IMR-90 (cell line): Measurements from ENCODE around the gene HLA-E. TPM values are rescaled to one million over a fixed set of nuclear protein-coding genes. Genes with fewer than 3 reads are reported as not detected.

Source experiments
- ATAC-seq: fragments of 200-7000 bp; cut with Tn5 transposase; 2 replicates; pipeline ENCODE4 v1.9.1; 2020; ENCODE audit warnings: low read depth, mild to moderate bottlenecking, moderate library complexity
- BruUV-seq: library from RNA; stranded (reverse); fragments of 400-500 nt; replicated peaks from 2 replicates; lab custom pipeline; 2021; lab: Mats Ljungman, UMichigan
- CTCF ChIA-PET: fragments of 300-600 bp; formaldehyde crosslinking; extraction: SDS; loops from one replicate; lab custom pipeline; 2021; ENCODE audit warnings: antibody characterized with exemption; lab: Yijun Ruan, JAX
- POLR2A ChIA-PET: fragments of 300-600 bp; sonication (Branson Sonifier 250); formaldehyde crosslinking; loops from one replicate; lab custom pipeline; 2022; ENCODE audit warnings: antibody characterized with exemption; ENCODE audit not compliant: unreplicated experiment; lab: Charles Lee
- DNase-seq: peaks from one replicate; pipeline ENCODE4 v3.0.0; 2013
- H2AFZ ChIP-seq: replicated peaks from 2 replicates; pipeline ENCODE3; 2013; ENCODE audit warnings: low read length, mild to moderate bottlenecking; ENCODE audit not compliant: poor library complexity
- H2AK5ac ChIP-seq: 2 replicates; pipeline ENCODE4 v1.6.1; 2013; ENCODE audit warnings: low read depth, low read length, inconsistent platforms
- H2AK9ac ChIP-seq: replicated peaks from 2 replicates; pipeline ENCODE3; 2013; ENCODE audit warnings: mild to moderate bottlenecking, low read depth, low read length, moderate library complexity; ENCODE audit not compliant: poor library complexity
- H2BK120ac ChIP-seq: 2 replicates; pipeline ENCODE4 v1.6.1; 2013; ENCODE audit warnings: low read depth, low read length, inconsistent platforms
- H2BK15ac ChIP-seq: 3 replicates; pipeline ENCODE4 v1.6.1; 2013; ENCODE audit warnings: low read depth, low read length, inconsistent platforms
- H2BK20ac ChIP-seq: 2 replicates; pipeline ENCODE4 v1.6.1; 2013; ENCODE audit warnings: low read depth, mild to moderate bottlenecking, inconsistent platforms, low read length, moderate library complexity
- H2BK5ac ChIP-seq: 2 replicates; pipeline ENCODE4 v1.6.1; 2013; ENCODE audit warnings: mild to moderate bottlenecking, low read depth, low read length, inconsistent platforms; ENCODE audit not compliant: poor library complexity, severe bottlenecking
- H3K14ac ChIP-seq: replicated peaks from 2 replicates; pipeline ENCODE4 v1.6.1; 2013; ENCODE audit warnings: low read depth, low read length, inconsistent platforms
- H3K18ac ChIP-seq: 2 replicates; pipeline ENCODE4 v1.6.1; 2013; ENCODE audit warnings: low read depth, low read length, control low read depth
- H3K23ac ChIP-seq: 2 replicates; pipeline ENCODE4 v1.6.1; 2013; ENCODE audit warnings: low read depth, low read length, inconsistent platforms
- H3K27ac ChIP-seq: 2 replicates; pipeline ENCODE4 v1.5.1; 2013; ENCODE audit warnings: mild to moderate bottlenecking, control low read depth, low read length; ENCODE audit not compliant: insufficient read depth
- H3K27me3 ChIP-seq: 2 replicates; pipeline ENCODE4 v1.6.1; 2013; ENCODE audit warnings: low read length; ENCODE audit not compliant: control insufficient read depth, insufficient read depth
- H3K36me3 ChIP-seq: 2 replicates; pipeline ENCODE4 v1.6.1; 2013; ENCODE audit warnings: low read length, mixed read lengths; ENCODE audit not compliant: control insufficient read depth, insufficient read depth
- H3K4ac ChIP-seq: 2 replicates; pipeline ENCODE4 v1.6.1; 2013; ENCODE audit warnings: low read depth, low read length, inconsistent platforms
- H3K4me1 ChIP-seq: 2 replicates; pipeline ENCODE4 v1.6.1; 2013; ENCODE audit warnings: low read length, mixed read lengths; ENCODE audit not compliant: control insufficient read depth, insufficient read depth
- H3K4me2 ChIP-seq: 2 replicates; pipeline ENCODE4 v1.6.1; 2013; ENCODE audit warnings: low read depth, mild to moderate bottlenecking, control low read depth, low read length, moderate library complexity
- H3K4me3 ChIP-seq: 2 replicates; pipeline ENCODE4 v1.5.1; 2013; ENCODE audit warnings: low read depth, mild to moderate bottlenecking, control low read depth, low read length, moderate library complexity; ENCODE audit not compliant: insufficient read depth
- H3K56ac ChIP-seq: 2 replicates; pipeline ENCODE4 v1.6.1; 2013; ENCODE audit warnings: low read length, inconsistent platforms; ENCODE audit not compliant: insufficient read depth; ENCODE audit errors: extremely low read depth
- H3K79me1 ChIP-seq, 2 experiments: 2 replicates each; pipeline ENCODE4 v1.6.1; 2013; ENCODE audit warnings: low read length in 2 of 2, inconsistent platforms in 1 of 2, low read depth in 1 of 2
- H3K9ac ChIP-seq: 2 replicates; pipeline ENCODE4 v1.6.1; 2013; ENCODE audit warnings: low read depth, low read length, control low read depth
- H3K9me1 ChIP-seq: 2 replicates; pipeline ENCODE4 v1.6.1; 2013; ENCODE audit warnings: low read length, inconsistent platforms; ENCODE audit not compliant: insufficient read depth
- H3K9me3 ChIP-seq: 2 replicates; pipeline ENCODE4 v1.6.1; 2013; ENCODE audit warnings: low read length; ENCODE audit not compliant: control insufficient read depth, insufficient read depth
- H4K20me1 ChIP-seq: 2 replicates; pipeline ENCODE4 v1.6.1; 2013; ENCODE audit warnings: low read length, inconsistent platforms; ENCODE audit not compliant: insufficient read depth
- H4K5ac ChIP-seq: 2 replicates; pipeline ENCODE4 v1.6.1; 2013; ENCODE audit warnings: mild to moderate bottlenecking, low read depth, low read length, control low read depth
- H4K8ac ChIP-seq, 2 experiments: 2 replicates each; pipeline ENCODE4 v1.6.1; 2013; ENCODE audit warnings: low read depth in 2 of 2, low read length in 2 of 2, control low read depth in 1 of 2, inconsistent platforms in 1 of 2
- H4K91ac ChIP-seq: 2 replicates; pipeline ENCODE4 v1.6.1; 2013; ENCODE audit warnings: low read depth, low read length, inconsistent platforms; ENCODE audit not compliant: insufficient read depth
- BHLHE40 ChIP-seq: fragments of 150-350 bp; IDR thresholded peaks from 2 replicates; pipeline ENCODE4 v1.6.1; 2016; ENCODE audit warnings: mild to moderate bottlenecking, low read depth, low read length
- CEBPB ChIP-seq: IDR thresholded peaks from 2 replicates; pipeline ENCODE4 v1.6.1; 2012; ENCODE audit warnings: low read depth, low read length, improper control_type of control experiment
- CHD1 ChIP-seq: IDR thresholded peaks from 2 replicates; pipeline ENCODE4 v1.6.1; 2012; ENCODE audit warnings: low read depth, low read length, improper control_type of control experiment
- CTCF ChIP-seq: conservative IDR thresholded peaks from 2 replicates; pipeline ENCODE4 v1.5.1; 2012; ENCODE audit warnings: mild to moderate bottlenecking, low read depth, low read length, improper control_type of control experiment
- ELK1 ChIP-seq: fragments of 150-350 bp; IDR thresholded peaks from 2 replicates; pipeline ENCODE4 v1.6.1; 2016; ENCODE audit warnings: low read depth, mild to moderate bottlenecking, low read length, moderate library complexity, borderline replicate concordance
- FOS ChIP-seq: fragments of 150-350 bp; IDR thresholded peaks from 2 replicates; pipeline ENCODE4 v1.6.1; 2016; ENCODE audit warnings: low read depth, low read length
- MAFK ChIP-seq: IDR thresholded peaks from 2 replicates; pipeline ENCODE4 v1.6.1; 2012; ENCODE audit warnings: low read depth, low read length, improper control_type of control experiment
- MAZ ChIP-seq: IDR thresholded peaks from 2 replicates; pipeline ENCODE4 v1.6.1; 2012; ENCODE audit warnings: low read depth, mild to moderate bottlenecking, low read length, improper control_type of control experiment, moderate library complexity, borderline replicate concordance
- MXI1 ChIP-seq: IDR thresholded peaks from 2 replicates; pipeline ENCODE4 v1.6.1; 2012; ENCODE audit warnings: low read depth, mild to moderate bottlenecking, low read length, moderate library complexity, borderline replicate concordance
- NFE2L2 ChIP-seq: fragments of 150-350 bp; IDR thresholded peaks from 2 replicates; pipeline ENCODE4 v1.6.1; 2016; ENCODE audit warnings: low read depth, mild to moderate bottlenecking, low read length
- POLR2A ChIP-seq: IDR thresholded peaks from 2 replicates; pipeline ENCODE4 v1.6.1; 2012; ENCODE audit warnings: mild to moderate bottlenecking, low read depth, low read length
- RAD21 ChIP-seq: IDR thresholded peaks from 2 replicates; pipeline ENCODE4 v1.6.1; 2012; ENCODE audit warnings: low read length, improper control_type of control experiment
- RCOR1 ChIP-seq: IDR thresholded peaks from 2 replicates; pipeline ENCODE4 v1.6.1; 2012; ENCODE audit warnings: mild to moderate bottlenecking, low read length, improper control_type of control experiment; ENCODE audit not compliant: insufficient replicate concordance
- RFX5 ChIP-seq: IDR thresholded peaks from 2 replicates; pipeline ENCODE4 v1.8.0; 2012; ENCODE audit warnings: low read depth, mild to moderate bottlenecking, low read length, moderate library complexity
- SMC3 ChIP-seq: fragments of 150-350 bp; IDR thresholded peaks from 2 replicates; pipeline ENCODE4 v1.6.1; 2016; ENCODE audit warnings: low read depth, mild to moderate bottlenecking, antibody characterized with exemption, low read length, moderate library complexity
- USF2 ChIP-seq: fragments of 150-350 bp; IDR thresholded peaks from 2 replicates; pipeline ENCODE4 v1.6.1; 2017; ENCODE audit warnings: mild to moderate bottlenecking, antibody characterized with exemption, low read length, low read depth
- whole genome bisulfite sequencing, 2 experiments: methylation state at CpG; one replicate each; pipeline versions ENCODE4 v1.1.5 to v1.1.7; 2013; ENCODE audit warnings: missing lambda C conversion rate in 2 of 2; ENCODE audit not compliant: insufficient read length in 1 of 2; ENCODE audit errors: extremely low coverage in 2 of 2; 5-methylcytosine and 5-hydroxymethylcytosine counted together
- dilution Hi-C: fragments of 300-500 bp; cut with HindIII; formaldehyde crosslinking; loops from one replicate; pipeline ENCODE4 v1.14.3; 2018; ENCODE audit warnings: low sequenced_read_pairs; ENCODE audit not compliant: unreplicated experiment
- in situ Hi-C: fragments of 300-500 bp; cut with MboI; formaldehyde crosslinking; loops from 3 replicates; pipeline ENCODE4 v1.14.3; 2019; ENCODE audit warnings: low sequenced_read_pairs, inconsistent platforms, mixed read lengths
- intact Hi-C: fragments of 100-400 bp; cut with micrococcal nuclease; formaldehyde crosslinking; loops from 2 replicates; pipeline ENCODE4 v1.10.0; 2022
- polyA plus RNA-seq, 3 experiments: library from polyadenylated mRNA; depleted of rRNA; stranded (reverse); fragments of >200 nt; gene quantifications; 2 replicates each; pipeline ENCODE4 v1.2.3, GENCODE V29; 2012; ENCODE audit warnings: low replicate concordance in 1 of 3
- total RNA-seq: library from RNA; depleted of rRNA; stranded (reverse); fragments of >200 nt; gene quantifications from 2 replicates; pipeline ENCODE4 v1.2.3, GENCODE V29; 2012

Gene HLA-E
- total and polyA plus RNA-seq, 2 of the 4 experiments (the other 2 are of a cell fraction) = 83.6 to 84.8 TPM

- BruUV-seq = no TSS peak
Measured at GRCh38 chr6:30459145-30459544, 30.2 kb upstream of the HLA-E start.

More at GRCh38 chr6:30459145-30459544, 30.2 kb upstream of the HLA-E start:
- Histone ChIP-seq H3K4ac (no peak overlapping the region), H2BK120ac (no peak overlapping the region), H3K23ac (no peak overlapping the region), H3K4me1 (no peaks in the 10 kb centered on the region; the same call in 1 of the 2 replicates), H3K4me2 (no peak overlapping the region), H3K27me3 (peaks cover 73% of the 10 kb centered on the region), H3K18ac (no peak overlapping the region), H4K8ac (no peak overlapping the region), H2AFZ (no peak overlapping the region), H3K9me1 (no peaks in the 10 kb centered on the region), H2AK9ac (no peak overlapping the region), H3K36me3 (no peaks in the 10 kb centered on the region), H3K14ac (no peak overlapping the region), H2AK5ac (no peak overlapping the region), H3K9ac (no peak overlapping the region), H2BK5ac (no peak overlapping the region), H3K9me3 (peaks cover 14% of the 10 kb centered on the region), H2BK15ac (no peak overlapping the region), H3K4me3 (no peak overlapping the region), H4K5ac (no peak overlapping the region), H3K79me1 (no peaks in the 10 kb centered on the region), H4K91ac (no peak overlapping the region), H3K56ac (no peak overlapping the region), H4K20me1 (0 out of 2 replicates have a peak, but pooled peaks cover 11% of the 10 kb centered on the region), H3K27ac (no peak overlapping the region), H2BK20ac (no peak overlapping the region)
- DNase-seq = no peak
- POLR2A ChIA-PET = no interaction called here
- CTCF ChIA-PET = no interaction called here
- in situ Hi-C loops = no loop called here
- no peak for ATAC-seq
- WGBS, 2 experiments = no CpG with 5 or more reads among the region's 1 CpG
- intact Hi-C loops = no loop called here
- dilution Hi-C loops = no loop called here
- TF ChIP-seq NFE2L2 (no peak), BHLHE40 (no peak), MAZ (no peak), CEBPB (no peak), CHD1 (no peak), RAD21 (no peak), POLR2A (no peak), MXI1 (no peak), MAFK (no peak), RFX5 (no peak), USF2 (no peak), FOS (no peak), ELK1 (no peak), RCOR1 (no peak), CTCF (no peak), SMC3 (no peak)
